Measurements from ENCODE around the gene KRTAP10-1. TPM values are rescaled to one million over a fixed set of nuclear protein-coding genes. Genes with fewer than 3 reads are reported as not detected.
"Not testable (repeated sequence)": the region's sequence is repeated elsewhere in the genome, so short reads cannot be mapped to it uniquely, and the experiment has no call there.

KRTAP10-1 gene
- total RNA-seq, 1 donor from 2014 or later, result not detected

DNA sequence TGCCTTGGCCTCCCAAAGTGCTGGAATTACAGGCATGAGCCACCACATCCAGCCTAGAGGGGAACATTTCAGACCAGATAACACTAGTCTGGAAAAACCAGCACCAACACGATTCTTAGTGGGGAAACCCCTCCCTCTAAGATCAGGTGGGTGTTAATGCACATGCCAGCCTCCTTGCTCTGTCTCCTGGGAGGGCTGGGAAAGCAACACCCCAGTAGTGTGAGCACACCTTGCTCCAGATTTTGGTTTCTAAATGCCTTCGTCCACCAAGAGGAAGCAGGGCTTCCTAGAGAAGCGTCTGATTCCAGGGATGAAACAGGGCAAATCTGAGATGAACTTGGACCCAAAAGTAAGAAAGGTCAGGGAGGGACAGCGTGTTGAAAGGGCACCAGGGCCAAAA is 31.3 kb upstream of the KRTAP10-1 start:
- DNase-seq (ENCODE audit: low spot score), result no peak

DNA sequence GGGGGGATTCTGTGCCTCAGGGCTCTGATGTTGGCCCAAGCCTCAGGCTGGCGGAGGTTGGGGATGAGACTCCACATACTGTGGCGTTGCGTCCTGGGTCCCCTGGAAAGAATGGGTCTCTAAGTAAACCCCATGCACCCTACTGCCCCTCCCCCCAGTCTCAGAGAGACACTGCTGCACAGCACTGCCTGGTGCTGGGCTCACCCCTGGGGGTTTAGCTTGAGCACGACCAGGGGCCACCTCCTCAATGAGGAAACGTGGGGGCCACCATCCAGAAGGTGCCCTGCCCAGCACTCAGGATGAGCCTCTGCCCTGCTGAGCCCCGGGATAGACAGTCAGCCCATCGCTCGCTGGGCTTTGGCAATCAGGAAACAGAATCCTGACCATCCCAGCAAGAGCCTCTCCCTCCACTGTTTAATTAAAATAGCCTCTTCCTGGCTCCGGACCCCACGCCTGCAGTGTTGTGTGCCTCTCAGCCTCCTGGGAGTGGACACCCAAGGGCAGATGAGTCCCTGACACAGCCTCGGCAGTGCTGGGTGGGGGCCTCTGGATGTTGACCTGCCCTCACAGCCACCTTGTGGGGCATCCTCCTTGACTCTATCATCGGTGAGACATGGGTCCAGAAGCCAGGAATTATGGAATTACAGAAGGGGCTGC is 30.0 kb upstream of the KRTAP10-1 start:
- DNase-seq (ENCODE audit: low spot score), result no peak

DNA sequence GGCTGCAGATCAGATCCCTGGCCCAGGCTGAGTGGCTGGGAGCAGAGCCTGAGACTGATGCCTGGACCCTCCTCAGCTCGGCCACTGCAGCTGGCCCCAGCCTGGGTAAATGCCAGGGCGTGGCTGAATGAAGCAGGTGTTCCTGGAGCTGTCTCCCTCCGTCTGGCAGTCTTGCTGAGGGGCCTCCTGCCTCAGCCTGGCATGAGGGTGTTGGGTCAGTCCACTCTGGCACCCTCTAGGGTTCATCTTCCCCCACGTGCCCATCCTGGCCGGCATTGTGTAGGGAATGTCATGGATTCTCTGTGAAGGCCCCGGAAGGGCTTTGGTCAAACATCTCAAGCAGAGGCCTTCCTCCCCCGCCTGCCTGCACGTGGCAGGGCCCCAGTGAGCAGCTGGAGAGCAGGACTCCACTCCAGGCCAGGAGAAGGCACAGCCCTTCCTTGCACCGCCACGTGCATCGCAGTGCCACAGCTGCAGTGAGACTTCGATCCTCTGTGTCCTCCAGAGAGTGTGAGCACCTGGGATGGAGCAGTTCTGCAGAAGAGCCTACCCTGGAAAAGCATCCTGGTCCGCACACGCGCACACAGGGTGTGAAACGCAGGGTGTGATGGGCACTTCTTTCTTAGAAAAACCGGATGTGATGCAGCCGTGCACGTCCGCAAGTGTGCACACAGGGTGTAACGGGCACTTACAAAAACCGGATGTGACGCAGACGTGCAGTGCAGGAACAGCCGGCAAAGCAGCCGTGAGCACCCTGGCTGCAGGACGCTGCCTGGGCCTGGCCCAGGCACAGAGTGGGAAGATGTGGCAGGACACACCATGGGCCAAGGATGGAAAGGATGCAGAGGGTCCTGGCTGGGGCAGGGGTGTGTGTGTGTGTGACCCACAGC is 28.9 kb upstream of the KRTAP10-1 start:
- DNase-seq (ENCODE audit: low spot score), result no peak

DNA sequence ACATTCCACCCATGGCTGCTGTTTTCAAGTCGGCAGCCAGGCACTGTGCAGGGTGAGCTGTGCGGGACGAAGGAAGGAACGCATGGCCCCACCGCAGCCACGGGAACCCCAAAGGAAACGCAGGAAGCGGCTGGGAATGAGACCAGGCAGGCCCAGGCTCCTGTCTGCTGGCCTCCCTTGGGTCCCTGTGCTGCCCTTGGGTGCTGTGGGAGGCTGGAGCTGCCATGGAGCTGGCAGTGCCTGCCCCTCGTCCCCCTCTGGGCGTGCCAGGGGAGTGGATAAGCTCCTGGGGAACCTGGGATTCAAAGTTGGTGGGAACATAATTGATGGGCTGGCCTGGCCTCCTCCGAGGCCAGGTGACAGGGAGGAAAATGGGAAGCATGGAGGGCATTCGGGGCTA is 28.3 kb upstream of the KRTAP10-1 start:
- DNase-seq (ENCODE audit: low spot score), result no peak

DNA sequence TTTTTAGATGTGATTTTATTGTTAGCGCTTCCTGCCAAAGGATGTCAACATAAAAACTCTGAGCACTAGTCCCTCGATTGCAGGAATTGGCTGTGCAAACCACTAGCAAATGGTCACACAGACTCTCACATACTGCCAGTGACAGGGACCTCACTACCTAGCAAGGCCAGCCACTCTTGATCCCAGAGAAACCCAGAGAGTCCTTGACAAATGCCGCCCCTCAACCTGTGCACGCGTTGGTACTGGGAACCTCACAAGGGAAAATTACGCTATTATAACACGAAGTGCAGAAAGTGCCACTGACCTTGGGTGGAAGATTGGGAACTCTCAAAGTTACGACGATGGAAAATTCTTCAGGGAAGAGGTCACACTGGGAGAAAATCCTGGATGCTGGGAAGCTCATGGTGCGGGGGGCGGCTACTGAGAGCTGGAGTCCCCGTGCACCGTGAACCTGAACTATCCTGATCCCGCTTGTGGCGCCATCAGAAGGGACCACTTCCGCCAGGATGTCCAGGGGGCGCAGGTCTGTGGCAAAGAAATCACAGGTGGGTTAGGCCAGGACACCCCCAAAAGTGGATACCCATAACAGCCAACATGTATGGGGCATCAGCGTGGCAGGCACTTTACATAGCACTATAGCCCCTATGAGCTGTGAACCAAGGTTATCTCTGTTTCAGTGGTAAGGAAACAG is 27.6 kb upstream of the KRTAP10-1 start:
- no peak for DNase-seq (ENCODE audit: low spot score)

DNA sequence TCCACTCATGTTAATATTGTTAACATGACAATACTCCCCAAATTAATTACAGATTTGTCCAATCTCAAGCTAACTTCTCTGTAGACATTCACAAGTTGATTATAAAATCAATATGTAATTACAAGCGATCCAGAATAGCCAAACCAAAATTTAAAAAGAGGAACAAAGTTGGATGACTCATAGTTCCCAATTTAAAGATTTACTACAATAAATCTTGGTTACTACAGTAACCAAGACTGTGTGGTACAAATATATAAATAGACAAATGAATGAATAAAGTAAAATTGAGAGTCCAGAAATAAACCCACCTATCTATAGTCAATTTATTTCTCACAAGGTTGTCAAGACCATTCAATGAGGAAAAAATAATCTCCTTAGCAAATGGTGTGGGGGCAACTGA is 26.4 kb upstream of the KRTAP10-1 start:
- DNase-seq (ENCODE audit: low spot score), result no peak

DNA sequence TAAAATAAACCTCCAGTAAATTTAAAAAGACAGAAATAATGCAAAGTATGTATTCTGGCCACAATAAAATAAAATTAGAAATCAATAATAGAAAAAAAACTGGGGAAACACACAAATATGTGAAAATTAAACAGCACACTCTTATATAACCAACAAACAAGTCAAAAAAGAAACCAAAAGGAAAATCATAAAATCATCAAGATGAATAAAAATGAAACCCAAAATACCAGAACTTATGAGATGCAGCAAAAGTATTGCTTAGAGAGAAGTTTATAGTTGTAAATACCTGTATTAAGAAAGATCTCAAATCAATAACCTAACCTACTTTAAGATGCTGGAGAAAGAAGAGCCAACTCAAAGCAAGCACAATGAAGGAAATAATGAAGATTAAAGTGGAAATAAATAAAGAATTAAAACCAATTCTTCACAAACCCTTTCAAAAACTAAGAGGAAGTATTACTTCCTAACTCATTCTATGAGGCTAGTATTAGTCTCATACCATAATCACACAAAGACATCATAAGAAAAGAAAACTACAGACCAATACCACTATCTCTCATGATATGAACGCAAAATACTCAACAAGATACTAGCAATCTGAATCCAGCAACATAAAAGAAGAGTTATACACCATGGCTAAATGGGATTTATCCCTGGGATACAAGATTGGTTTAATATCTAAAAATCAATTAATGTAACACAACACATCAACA is 25.0 kb upstream of the KRTAP10-1 start:
- no peak for DNase-seq (ENCODE audit: low spot score)

DNA sequence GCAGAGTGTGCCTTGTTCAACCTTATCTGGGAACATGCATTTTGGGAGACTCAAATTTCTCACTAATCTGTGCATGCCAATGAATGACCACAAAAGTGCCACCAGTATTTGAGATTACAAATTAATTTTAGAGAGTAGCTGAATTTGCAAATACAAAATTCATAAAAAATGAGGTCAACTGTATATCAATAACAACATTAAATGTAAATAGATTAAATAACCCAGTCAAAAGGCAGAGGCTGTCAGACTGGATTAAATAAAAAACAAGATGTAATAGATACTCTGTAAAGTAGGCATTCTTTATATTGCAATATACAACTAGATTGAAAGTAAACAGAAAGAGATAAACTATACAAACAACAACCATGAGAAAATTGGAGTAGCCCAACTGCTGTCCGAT is 24.1 kb upstream of the KRTAP10-1 start:
- DNase-seq (ENCODE audit: low spot score), result no peak

DNA sequence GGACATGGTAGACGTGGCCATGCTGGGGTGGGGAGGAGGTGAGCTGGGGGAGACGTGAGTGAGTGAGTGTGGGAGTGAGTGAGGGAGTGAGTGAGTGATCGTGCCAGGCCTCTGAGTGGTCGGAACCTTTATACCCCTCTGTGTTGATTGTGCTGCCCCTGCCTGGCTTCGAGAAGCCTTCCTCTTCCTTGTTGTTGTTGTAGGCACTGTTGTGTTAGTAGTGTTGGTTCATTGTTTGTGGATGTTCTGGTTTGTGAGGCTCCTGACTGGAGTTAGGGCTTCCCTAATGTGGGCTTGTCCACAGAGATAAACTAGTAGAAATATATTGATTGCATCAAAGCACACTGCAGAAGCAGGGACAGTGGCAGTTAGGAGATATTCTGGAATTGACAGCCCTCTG is 18.7 kb upstream of the KRTAP10-1 start, which contains the start of gene KRTAP10-3:
Gene KRTAP10-3 (minus strand): TSS at position 101 of the 400 bp plus-strand sequence. CDS start 80 bp downstream, at position 21.
- DNase-seq (ENCODE audit: low spot score), result no peak

DNA sequence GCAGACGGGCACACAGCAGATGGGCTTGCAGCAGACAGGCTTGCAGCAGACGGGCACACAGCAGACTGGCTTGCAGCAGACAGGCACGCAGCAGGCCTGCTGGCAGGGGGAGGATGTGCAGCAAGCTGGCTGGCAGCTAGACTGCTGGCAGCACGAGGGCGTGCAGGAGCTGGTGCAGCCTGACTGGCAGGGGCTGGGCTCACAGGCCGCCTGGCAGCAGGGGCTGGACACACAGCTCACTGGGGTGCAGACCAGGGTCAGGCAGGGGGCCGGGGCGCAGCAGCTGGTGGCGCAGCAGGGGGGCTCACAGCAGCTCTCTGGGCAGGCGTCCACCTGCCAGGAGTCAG is 18.3 kb upstream of the KRTAP10-1 start:
- not testable (repeated sequence) for DNase-seq (ENCODE audit: low spot score)

DNA sequence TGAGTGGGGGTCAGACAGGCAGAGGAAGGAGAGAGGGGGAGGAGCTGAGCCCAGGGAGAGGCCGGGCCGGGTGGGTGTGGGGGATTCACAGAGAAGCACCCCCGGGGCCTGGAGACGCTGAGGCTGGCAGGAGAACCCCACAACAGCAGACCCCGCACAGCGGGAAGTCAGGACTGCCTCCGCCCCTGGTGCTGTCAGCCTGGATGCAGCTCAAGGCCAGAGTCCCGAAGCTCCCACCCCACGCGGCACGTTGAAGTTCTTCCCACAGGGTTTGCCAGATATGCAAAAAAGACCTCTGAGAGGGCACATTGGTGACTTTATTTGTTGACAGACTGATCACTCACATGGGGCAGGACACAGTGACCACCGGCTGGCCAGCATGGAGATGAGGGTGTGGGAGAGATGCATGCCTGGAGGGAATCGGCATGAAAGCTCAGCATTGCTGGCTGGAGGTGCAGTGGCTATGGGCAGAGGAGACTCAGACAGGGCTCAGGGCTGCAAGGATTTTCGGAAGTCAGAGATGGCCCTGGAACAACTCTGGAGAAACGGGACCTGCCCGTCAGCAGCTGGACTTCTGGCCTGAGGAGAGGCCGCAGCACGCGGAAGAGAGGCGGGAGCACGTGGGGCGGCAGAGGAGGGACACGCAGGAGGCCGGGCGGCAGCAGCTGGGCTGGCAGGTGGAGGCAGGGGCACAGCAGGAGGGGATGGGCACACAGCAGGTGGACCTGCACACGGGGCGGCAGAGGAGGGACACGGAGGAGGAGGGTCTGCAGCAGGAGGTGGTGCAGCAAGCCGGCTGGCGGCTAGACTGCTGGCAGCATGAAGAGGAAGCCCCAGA is 17.7 kb upstream of the KRTAP10-1 start:
- no peak for DNase-seq (ENCODE audit: low spot score)

DNA sequence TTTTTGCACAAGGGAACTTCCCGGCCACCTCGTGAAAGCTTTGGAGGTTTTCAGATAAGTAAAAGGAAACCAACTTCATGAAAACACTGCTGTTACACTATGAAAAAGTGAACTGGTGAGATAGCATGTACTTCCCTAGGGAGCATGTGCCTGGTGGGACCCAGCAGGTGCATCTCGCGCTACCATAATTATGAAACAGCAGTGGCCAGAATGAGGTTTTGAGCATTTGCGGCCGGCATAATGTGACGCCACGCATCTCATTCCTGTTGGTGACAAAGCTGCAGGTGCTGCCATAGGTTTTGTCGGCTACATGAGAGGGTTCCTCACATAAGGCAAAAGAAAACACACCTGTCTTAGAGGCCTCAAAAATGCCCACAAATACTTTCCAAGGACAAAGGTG is 16.9 kb upstream of the KRTAP10-1 start:
- no peak for DNase-seq (ENCODE audit: low spot score)

DNA sequence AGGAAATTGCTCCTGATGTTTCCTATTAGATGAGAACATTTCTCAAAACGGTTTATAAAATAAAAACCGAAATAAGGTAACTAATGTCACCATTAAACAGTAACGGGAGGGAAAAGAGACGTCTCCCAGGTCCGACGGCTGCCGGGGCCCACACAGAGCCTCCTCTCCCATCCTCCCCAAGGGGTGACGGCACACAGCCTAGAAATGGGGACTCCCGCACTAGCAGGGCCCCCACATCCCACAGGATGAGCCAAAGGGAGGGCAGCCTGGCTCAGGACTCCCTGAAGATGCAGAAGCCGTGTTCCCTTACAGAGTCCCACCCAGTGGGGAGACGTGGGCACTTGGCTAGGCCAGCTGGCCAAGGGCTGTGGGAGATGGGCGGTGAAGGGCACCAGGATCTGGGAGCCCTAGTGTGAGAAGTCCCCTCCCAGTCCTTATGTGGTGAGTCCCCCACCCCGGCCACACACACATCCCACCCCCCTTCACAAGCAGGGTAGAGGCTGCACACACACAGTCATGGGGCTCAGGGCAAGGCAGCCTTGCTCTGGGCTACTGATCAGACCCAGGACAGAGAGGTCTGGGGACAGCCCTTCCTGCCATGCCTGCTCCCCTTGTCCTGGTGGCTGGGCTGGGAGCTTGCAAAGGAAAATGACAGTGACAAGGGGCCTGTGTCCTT is 15.3 kb upstream of the KRTAP10-1 start:
- DNase-seq (ENCODE audit: low spot score), result no peak

DNA sequence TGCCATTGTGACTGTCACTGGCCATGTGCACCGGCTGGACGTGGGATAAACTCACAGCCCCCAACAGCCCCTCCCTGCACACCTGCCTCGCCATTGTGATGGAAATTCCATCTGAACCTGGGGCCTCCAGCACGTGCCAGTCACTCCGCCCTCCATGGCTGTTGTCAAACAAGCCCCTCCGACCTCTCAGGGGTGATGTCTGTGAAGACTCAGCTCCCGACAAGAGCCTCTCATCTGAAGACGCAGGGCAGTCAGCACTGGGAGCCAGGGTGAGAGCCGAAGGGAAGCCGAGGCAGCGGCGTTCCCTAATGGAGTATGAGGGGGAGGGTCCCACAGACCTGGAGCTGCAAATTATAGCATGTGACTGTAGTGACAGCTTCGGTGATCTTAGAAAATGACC is 12.7 kb upstream of the KRTAP10-1 start:
- no peak for DNase-seq (ENCODE audit: low spot score)

DNA sequence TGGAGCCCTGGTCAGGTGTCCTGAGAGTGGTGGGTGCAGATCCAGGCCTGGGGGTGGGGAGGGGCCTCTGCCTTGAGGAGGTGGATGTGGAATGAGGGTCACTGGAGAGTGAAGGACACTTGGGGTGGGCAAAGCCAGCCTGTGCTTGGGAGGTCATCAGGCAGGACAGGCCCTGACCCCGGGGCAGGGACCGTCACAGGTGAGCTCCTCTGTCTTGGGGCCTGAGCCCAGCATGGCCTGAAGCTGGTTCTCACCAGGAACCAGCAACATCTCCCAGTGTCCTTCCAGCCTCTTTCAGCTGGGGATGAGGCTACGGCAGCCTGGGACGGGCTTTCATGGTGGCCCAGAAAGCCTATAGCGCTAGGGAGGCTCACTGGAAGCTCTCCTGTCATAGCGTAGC is 12.1 kb upstream of the KRTAP10-1 start:
- no peak for DNase-seq (ENCODE audit: low spot score)

DNA sequence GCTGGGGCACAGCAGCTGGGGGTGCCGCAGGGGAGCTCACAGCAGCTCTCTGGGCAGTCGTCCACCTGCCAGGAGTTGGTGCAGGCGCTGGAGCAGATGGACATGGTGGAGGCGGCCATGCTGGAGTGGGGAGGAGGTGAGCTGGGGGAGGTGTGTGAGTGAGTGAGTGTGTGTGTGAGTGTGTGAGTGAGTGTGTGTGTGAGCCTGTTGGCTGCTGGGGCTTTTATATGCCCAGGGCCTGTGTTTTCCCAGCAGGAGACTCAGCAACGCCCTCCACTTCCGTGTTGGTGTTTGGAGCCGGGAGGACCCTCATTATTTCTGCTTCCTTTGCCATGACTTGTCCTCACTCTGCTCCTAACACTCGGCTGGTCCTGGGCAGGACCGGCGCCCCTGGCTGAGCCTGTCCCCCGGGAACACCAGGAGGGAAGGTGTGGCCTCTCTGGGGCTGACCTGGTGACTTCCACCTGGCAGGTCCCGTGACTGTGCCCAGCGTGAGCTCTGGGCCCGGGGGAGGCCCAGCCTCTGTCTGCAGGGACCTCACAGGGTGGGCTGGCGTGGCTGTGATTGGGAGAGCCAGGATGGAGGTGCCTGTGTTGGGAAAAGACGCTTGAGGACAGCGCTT is 11.5 kb upstream of the KRTAP10-1 start, which contains the start of gene KRTAP10-2:
Gene KRTAP10-2 (minus strand): TSS at position 166 of the 622 bp plus-strand sequence. CDS start 47 bp downstream, at position 119.
- DNase-seq (ENCODE audit: low spot score), result no peak

DNA sequence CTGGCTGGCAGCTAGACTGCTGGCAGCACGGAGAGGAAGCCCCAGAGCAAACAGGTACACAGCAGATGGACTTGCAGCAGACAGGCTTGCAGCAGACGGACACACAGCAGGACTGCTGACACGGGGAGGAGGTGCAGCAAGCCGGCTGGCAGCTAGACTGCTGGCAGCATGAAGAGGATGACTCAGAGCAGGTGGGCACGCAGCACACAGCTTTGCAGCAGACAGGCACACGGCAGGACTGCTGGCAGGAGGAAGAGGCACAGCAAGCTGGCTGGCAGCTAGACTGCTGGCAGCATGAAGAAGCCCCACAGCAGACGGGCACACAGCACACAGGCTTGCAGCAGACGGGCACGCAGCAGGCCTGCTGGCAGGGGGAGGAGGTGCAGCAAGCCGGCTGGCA is 10.8 kb upstream of the KRTAP10-1 start:
- DNase-seq (ENCODE audit: low spot score), result no peak

DNA sequence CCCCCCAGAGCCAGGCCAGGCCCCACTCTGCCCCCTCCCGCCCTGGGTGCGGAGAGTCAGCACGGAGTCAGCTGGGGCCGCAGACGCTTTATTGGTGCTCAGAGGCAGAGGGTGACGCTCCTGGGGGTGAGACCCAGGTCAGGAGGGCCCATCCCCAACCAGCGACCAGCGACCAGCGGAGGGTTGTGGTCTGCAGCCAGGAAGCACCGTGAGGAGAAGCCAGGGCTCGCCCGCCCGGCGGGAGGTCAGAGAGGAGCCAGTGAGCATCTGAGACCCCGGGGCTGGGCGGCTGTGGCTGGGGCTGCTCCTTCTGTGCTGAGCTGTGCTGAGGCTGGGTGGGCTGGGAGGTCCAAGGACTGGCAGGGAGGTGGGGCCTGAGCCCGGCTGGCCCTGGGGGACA is 10.3 kb upstream of the KRTAP10-1 start:
- not testable (repeated sequence) for DNase-seq (ENCODE audit: low spot score)

DNA sequence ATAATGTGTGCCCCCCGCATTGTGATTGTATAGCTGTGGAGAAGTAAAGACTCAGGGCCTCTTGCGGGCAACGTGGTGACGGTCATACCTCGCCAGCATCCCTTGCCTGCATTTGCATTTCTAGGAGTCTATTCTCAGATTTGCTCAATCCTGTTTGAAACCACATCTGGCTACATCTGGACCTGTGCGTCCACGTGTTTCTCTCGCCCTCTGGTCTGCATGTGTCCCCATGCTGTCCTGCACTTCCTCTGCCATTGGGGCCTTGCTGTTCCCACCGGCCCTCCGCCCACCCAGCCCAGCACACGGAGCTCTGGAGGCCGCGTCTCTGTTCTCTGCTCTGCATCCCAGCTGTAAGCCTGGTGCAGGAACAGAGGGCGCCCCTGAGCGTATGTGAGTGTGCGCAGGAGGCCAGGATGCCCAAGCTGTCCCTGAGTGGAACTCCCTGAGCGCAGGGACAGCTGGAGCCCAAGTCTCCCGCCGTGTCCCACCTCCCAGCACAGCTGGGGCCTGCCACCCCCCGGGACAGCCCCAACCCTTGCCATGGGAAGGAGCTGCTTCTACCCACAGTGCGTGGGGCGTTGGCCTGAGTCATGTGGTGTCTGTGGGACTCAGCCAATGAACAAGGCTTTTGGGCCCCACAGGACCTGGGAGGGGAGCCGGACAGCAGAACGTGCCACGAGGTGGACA is 9.7 kb upstream of the KRTAP10-1 start:
- no peak for DNase-seq (ENCODE audit: low spot score)

All from umbilical cord (tissue), 2 donors.